GM12878 (cell line): ENCODE measurements around the gene ASMTL. TPM values are rescaled to one million over a fixed set of nuclear protein-coding genes. Genes with fewer than 3 reads are reported as not detected.

ENCODE experiments used
- ATAC-seq: fragments of 200-7000 bp; cut with Tn5 transposase; 3 replicates; pipeline ENCODE4 v1.9.1; 2020; ENCODE audit warnings: mild to moderate bottlenecking, moderate library complexity
- BruUV-seq: library from RNA; stranded (reverse); fragments of 400-500 nt; replicated peaks from 2 replicates; lab custom pipeline; 2021; lab: Mats Ljungman, UMichigan
- CTCF ChIA-PET: fragments of 300-600 bp; sonication (Branson Sonifier 250); formaldehyde crosslinking; extraction: SDS; loops from one replicate; lab custom pipeline; 2021; ENCODE audit warnings: inconsistent platforms; lab: Yijun Ruan, JAX
- POLR2A ChIA-PET: fragments of 350-600 bp; formaldehyde crosslinking; extraction: SDS; loops from one replicate; lab custom pipeline; 2021; ENCODE audit warnings: inconsistent platforms; lab: Charles Lee
- RAD21 ChIA-PET: fragments of 300-600 bp; sonication (Branson Sonifier 250); formaldehyde crosslinking; loops from one replicate; lab custom pipeline; 2023; ENCODE audit warnings: antibody characterized with exemption; ENCODE audit not compliant: unreplicated experiment; lab: Charles Lee
- SMC1A ChIA-PET: fragments of 300-600 bp; sonication (Branson Sonifier 250); formaldehyde crosslinking; loops from one replicate; lab custom pipeline; 2023; ENCODE audit not compliant: unreplicated experiment, uncharacterized antibody; lab: Charles Lee
- DNase-seq: peaks from one replicate; pipeline ENCODE4 v3.0.0-alpha.2; 2011; ENCODE audit warnings: low read depth, low spot score
- FAIRE-seq: peaks from 3 replicates; lab custom pipeline; 2011; peaks lifted over from hg19 to GRCh38; lab: Jason Lieb, UNC
- H2AFZ ChIP-seq: 2 replicates; pipeline ENCODE4 v1.6.0; 2011; ENCODE audit warnings: low read depth, low read length, control low read depth; ENCODE audit not compliant: control insufficient read depth
- H3K27ac ChIP-seq: 2 replicates; pipeline ENCODE4 v1.5.1; 2011; ENCODE audit warnings: control low read depth; ENCODE audit not compliant: control insufficient read depth, insufficient read depth
- H3K27me3 ChIP-seq, 2 experiments: replicated peaks in 1 of 2; 2 replicates each; pipeline versions ENCODE4 v1.6.0 to v1.6.1; 2011; ENCODE audit warnings: low read length in 1 of 2; ENCODE audit not compliant: control insufficient read depth in 2 of 2, insufficient read depth in 2 of 2
- H3K36me3 ChIP-seq, 2 experiments: 2 replicates each; pipeline ENCODE4 v1.5.1; 2011; ENCODE audit warnings: low read length in 1 of 2; ENCODE audit not compliant: control insufficient read depth in 2 of 2, insufficient read depth in 2 of 2
- H3K4me1 ChIP-seq: 2 replicates; pipeline ENCODE4 v1.6.1; 2011; ENCODE audit warnings: mild to moderate bottlenecking, low read length, moderate library complexity, mixed read lengths; ENCODE audit not compliant: control insufficient read depth, insufficient read depth
- H3K4me2 ChIP-seq: 2 replicates; pipeline ENCODE4 v1.6.0; 2011; ENCODE audit warnings: control low read depth; ENCODE audit not compliant: control insufficient read depth, insufficient read depth
- H3K4me3 ChIP-seq: fragments of 200-600 bp; sonication (generic); 2 replicates; pipeline ENCODE4 v1.5.1; 2016
- H3K79me2 ChIP-seq: 2 replicates; pipeline ENCODE4 v1.6.0; 2011; ENCODE audit warnings: low read length; ENCODE audit not compliant: control insufficient read depth, insufficient read depth
- H3K9ac ChIP-seq: 2 replicates; pipeline ENCODE4 v1.8.0; 2011; ENCODE audit warnings: low read length, control low read depth, mixed read lengths; ENCODE audit not compliant: control insufficient read depth, insufficient read depth
- H3K9me3 ChIP-seq: replicated peaks from 3 replicates; pipeline ENCODE4 v1.5.1; 2011; ENCODE audit warnings: mild to moderate bottlenecking, low read length; ENCODE audit not compliant: control insufficient read depth, insufficient read depth
- H4K20me1 ChIP-seq: 2 replicates; pipeline ENCODE4 v1.6.0; 2011; ENCODE audit not compliant: control insufficient read depth, insufficient read depth
- BACH1 ChIP-seq: fragments of 450-650 bp; IDR thresholded peaks from 2 replicates; pipeline ENCODE4 v1.6.1; 2017; ENCODE audit warnings: mild to moderate bottlenecking, borderline replicate concordance
- CEBPB ChIP-seq, 2 experiments: fragments of 150-350 bp in 1 of 2; IDR thresholded peaks; 2 replicates each; pipeline ENCODE4 v1.6.1; 2012 to 2014; ENCODE audit warnings: low read depth in 2 of 2, low read length in 2 of 2, borderline replicate concordance in 1 of 2, inconsistent platforms in 1 of 2
- IRF3 ChIP-seq: fragments of 450-650 bp; IDR thresholded peaks from 2 replicates; pipeline ENCODE4 v1.6.1; 2014; ENCODE audit warnings: mild to moderate bottlenecking
- MEF2B ChIP-seq: fragments of 450-650 bp; IDR thresholded peaks from 2 replicates; pipeline ENCODE4 v1.6.1; 2018; ENCODE audit warnings: mild to moderate bottlenecking, moderate library complexity; ENCODE audit not compliant: partially characterized antibody, poor library complexity, severe bottlenecking
- MTA3 ChIP-seq: IDR thresholded peaks from 2 replicates; pipeline ENCODE4 v1.6.1; 2012; ENCODE audit warnings: low read length, inconsistent platforms, borderline replicate concordance
- RAD51 ChIP-seq: fragments of 450-650 bp; IDR thresholded peaks from 2 replicates; pipeline ENCODE4 v1.6.1; 2016; ENCODE audit warnings: moderate library complexity, mild to moderate bottlenecking, inconsistent platforms
- RELA ChIP-seq: fragments of 450-650 bp; IDR thresholded peaks from 2 replicates; pipeline ENCODE4 v1.8.0; 2014; ENCODE audit warnings: borderline replicate concordance; ENCODE audit not compliant: partially characterized antibody
- SRF ChIP-seq, 2 experiments: IDR thresholded peaks; 2 replicates each; pipeline ENCODE4 v1.6.1; 2011; ENCODE audit warnings: low read depth in 2 of 2, low read length in 2 of 2, mild to moderate bottlenecking in 1 of 2, moderate library complexity in 1 of 2
- SUZ12 ChIP-seq: fragments of 200-600 bp; sonication (generic); IDR thresholded peaks from one replicate; pipeline ENCODE4 v1.6.1; 2018; ENCODE audit warnings: antibody characterized with exemption, mild to moderate bottlenecking; ENCODE audit not compliant: unreplicated experiment
- YBX1 ChIP-seq: fragments of 450-650 bp; IDR thresholded peaks from 2 replicates; pipeline ENCODE4 v1.6.1; 2016; ENCODE audit warnings: antibody characterized with exemption
- WGBS: methylation state at CpG from one replicate; pipeline ENCODE4 v1.1.6; 2016; ENCODE audit warnings: low lambda C conversion rate; ENCODE audit not compliant: insufficient replicate concordance, insufficient coverage; ENCODE audit errors: missing lambda C conversion rate; 5-methylcytosine and 5-hydroxymethylcytosine counted together
- in situ Hi-C: fragments of 300-500 bp; cut with MboI; formaldehyde crosslinking; loops from 9 replicates; pipeline ENCODE4 v1.14.3; 2018; ENCODE audit warnings: mixed read lengths
- intact Hi-C: fragments of 100-400 bp; cut with micrococcal nuclease; formaldehyde crosslinking; loops from one replicate; pipeline ENCODE4 v1.14.2; 2022; ENCODE audit not compliant: unreplicated experiment
- polyA plus RNA-seq, 11 experiments: library from polyadenylated mRNA; depleted of rRNA in 4 of 11; unstranded in 6 of 11; stranded (reverse) in 5 of 11; fragments of >200 nt; fragmentation: Nextera tagmentation in 4 of 11; fragmentation: Illumina TruSeq in 1 of 11; extraction: Ambion mirVana in 4 of 11; extraction: Trizol in 1 of 11; gene quantifications; 1 replicate in 1 of 11; 2 replicates in 10 of 11; pipeline versions ENCODE4 v1.2.1 to v1.2.3, GENCODE V29; 2011 to 2016; ENCODE audit warnings: inconsistent platforms in 2 of 11, missing spikeins in 2 of 11, low read depth in 1 of 11
- total RNA-seq, 4 experiments: library from RNA; depleted of rRNA in 3 of 4; stranded (reverse); fragments of >200 nt in 3 of 4; fragmentation: Illumina TruSeq in 1 of 4; extraction: Trizol in 1 of 4; gene quantifications; 2 replicates each; pipeline versions ENCODE4 v1.2.1 to v1.2.3, GENCODE V29; 2013 to 2021

ASMTL gene
- total and polyA plus RNA-seq, 10 of the 15 experiments (the other 5 are each of a cell fraction or from before 2014, with no cell fraction given) = 1.6 to 51.9 (median 32.1) TPM

DNA sequence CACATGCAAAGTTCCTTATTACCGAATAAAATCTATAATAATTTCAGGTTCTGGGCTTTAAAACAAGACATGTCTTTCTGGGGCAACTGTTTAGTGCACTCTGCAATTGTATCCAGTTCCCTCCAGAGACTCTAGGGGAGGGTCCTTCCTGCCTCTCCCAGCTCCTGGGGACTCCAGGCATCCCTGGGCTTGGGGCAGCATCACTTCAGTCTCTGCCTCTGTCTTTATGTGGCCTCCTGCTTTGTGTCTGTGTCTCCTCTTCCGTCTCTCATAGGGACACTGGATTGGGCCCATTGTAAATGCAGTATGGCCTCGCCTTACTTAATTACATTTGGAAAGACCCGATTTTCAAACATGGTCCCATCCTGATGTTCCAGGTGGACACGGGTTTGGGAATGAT lies 10.9 kb upstream of the ASMTL start:
- Histone ChIP-seq H3K27me3 (no peaks in the 10 kb centered on the region), H3K4me1 (peaks cover 17% of the 10 kb centered on the region), H3K4me2 (no peak overlapping the region), H3K36me3 (peaks cover 30 to 31% of the 10 kb centered on the region in 2 experiments), H3K27ac (no peak overlapping the region), H3K4me3 (no peak overlapping the region), H4K20me1 (no peaks in the 10 kb centered on the region), H3K9ac (no peak overlapping the region), H2AFZ (no peak overlapping the region), H3K79me2 (peaks cover 13% of the 10 kb centered on the region), H3K9me3 (no peaks in the 10 kb centered on the region; the same call in 2 of the 3 replicates)
- TF ChIP-seq MEF2B = no peak
- TF ChIP-seq CEBPB (IDR thresholded peaks at IDR 0.05; ENCODE audit: borderline replicate concordance in 1 of 2, low read depth in 2 of 2, low read length in 2 of 2) = no peak
- TF ChIP-seq RAD51 = no peak
- no peak for TF ChIP-seq BACH1
- TF ChIP-seq IRF3 = no peak
- TF ChIP-seq SUZ12 = no peak
- no peak for TF ChIP-seq YBX1
- TF ChIP-seq RELA = no peak
- TF ChIP-seq MTA3 = no peak
- TF ChIP-seq SRF (IDR thresholded peaks at IDR 0.05; ENCODE audit: low read depth in 2 of 2, low read length in 2 of 2) = no peak
- ChIA-PET CTCF (no interaction called here), RAD21 (no interaction called here), POLR2A (no interaction called here), SMC1A (no interaction called here)
- no TSS peak for BruUV-seq
- ATAC-seq = no peak
- in situ Hi-C loops (loop anchor here (5.0 to 25.0 kb wide), 2 partner anchors 189 to 1049 kb away; partner anchors contain the start of genes DHRSX and ZBED1), intact Hi-C loops (no loop called here)
- FAIRE-seq = no peak
- DNase-seq = no peak
- 88% methylated on average over 5 of the region's 5 CpGs for WGBS
